HG02970 (cell line): ENCODE measurements around the gene VMAC.

Experiments
- ATAC-seq: cut with Tn5 transposase; IDR thresholded peaks from one replicate; pipeline ENCODE4 v1.9.1; 2021; ENCODE audit warnings: mild to moderate bottlenecking, moderate library complexity, moderate number of reproducible peaks; ENCODE audit not compliant: unreplicated experiment, low FRiP score

Gene VMAC

GRCh38 chr19:5948752-5949564 is 44.3 kb downstream of the VMAC start:
- ATAC-seq, result no peak

GRCh38 chr19:5949792-5950305 is 45.2 kb downstream of the VMAC start:
- no peak for ATAC-seq

GRCh38 chr19:5950741-5951140 is 46.1 kb downstream of the VMAC start:
- ATAC-seq, result no peak

- no peak for ATAC-seq
These were observed 46.7 kb downstream of the VMAC start for GRCh38 chr19:5951338-5951861.

- ATAC-seq, result no peak
These were observed 47.7 kb downstream of the VMAC start for GRCh38 chr19:5952193-5953029.

GRCh38 chr19:5953030-5953589 is 48.4 kb downstream of the VMAC start:
- ATAC-seq, result no peak

GRCh38 chr19:5953680-5954213 is 49.1 kb downstream of the VMAC start:
- ATAC-seq, result no peak

- ATAC-seq, result no peak
These were observed 49.6 kb downstream of the VMAC start for GRCh38 chr19:5954293-5954692.

- no peak for ATAC-seq
These were observed 50.9 kb downstream of the VMAC start for GRCh38 chr19:5955636-5955935.

GRCh38 chr19:5956323-5956722 is 51.7 kb downstream of the VMAC start:
- ATAC-seq, result no peak

GRCh38 chr19:5956728-5957127 is 52.1 kb downstream of the VMAC start:
- ATAC-seq, result no peak

GRCh38 chr19:5957170-5957569 is 52.5 kb downstream of the VMAC start:
- no peak for ATAC-seq

GRCh38 chr19:5958074-5958850 is 53.6 kb downstream of the VMAC start:
- no peak for ATAC-seq

- ATAC-seq, result no peak
These were observed 54.1 kb downstream of the VMAC start for GRCh38 chr19:5958851-5959122.

GRCh38 chr19:5959260-5960004 is 54.8 kb downstream of the VMAC start:
- ATAC-seq, result no peak
